ENCODE results near the gene CD69.
"Not testable (repeated sequence)": the region's sequence is repeated elsewhere in the genome, so short reads cannot be mapped to it uniquely, and the experiment has no call there.

Gene CD69

DNA sequence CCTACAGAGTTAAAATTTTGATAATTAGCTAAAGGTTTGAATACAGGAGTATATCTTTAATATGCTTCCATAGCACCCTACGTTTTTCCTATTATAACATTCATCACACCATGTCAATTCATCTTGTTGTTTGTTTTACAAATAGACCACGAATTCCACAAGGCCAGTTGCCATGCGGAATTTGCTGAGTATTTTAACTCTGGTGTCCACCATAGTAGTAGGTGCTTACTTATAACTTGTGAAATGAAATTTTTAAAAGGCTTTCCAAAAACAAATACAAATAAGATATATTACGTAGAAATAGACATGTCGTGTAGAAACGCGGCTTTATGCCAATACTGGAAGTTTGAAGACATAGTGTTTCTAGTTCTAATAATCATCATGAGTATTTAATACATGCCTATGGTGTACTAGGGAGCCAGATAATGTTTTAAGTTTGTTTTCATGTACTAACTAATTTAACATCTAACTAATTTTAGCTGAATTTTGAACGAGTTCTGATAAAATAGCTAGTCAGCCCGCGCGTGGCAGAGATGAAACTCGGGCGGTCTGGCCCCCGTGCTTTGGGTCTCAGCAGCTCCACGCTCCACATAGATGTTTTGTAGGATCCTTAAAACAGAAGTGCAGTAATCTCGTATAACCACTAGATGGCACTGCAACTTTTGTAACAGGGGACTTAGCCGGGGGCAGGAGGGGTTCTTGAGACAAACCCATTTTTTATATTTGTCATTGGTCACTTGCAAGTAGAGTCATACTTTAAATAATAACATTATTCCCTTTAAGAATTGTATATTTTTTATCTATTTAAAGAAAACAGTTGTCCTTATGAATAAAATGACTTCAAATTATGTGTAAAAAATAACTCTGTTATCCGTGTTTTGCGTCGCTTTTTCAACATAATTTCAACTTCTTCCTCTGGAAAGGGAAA, 10.2 kb downstream of the CD69 start:
- FAIRE-seq (no peak), DNase-seq (ENCODE audit: insufficient read length, low spot score) (no peak)
- TF ChIP-seq CTCF (IDR thresholded peaks at IDR 0.05; ENCODE audit: insufficient read depth, missing control alignments): peak; percentile 78

- no peak for DNase-seq (ENCODE audit: insufficient read length, low spot score)
- no peak for TF ChIP-seq CTCF (IDR thresholded peaks at IDR 0.05; ENCODE audit: insufficient read depth, missing control alignments)
- no peak for FAIRE-seq
Observed at GRCh38 chr12:9749640-9750039, 11.1 kb downstream of the CD69 start.

- FAIRE-seq (no peak), DNase-seq (ENCODE audit: insufficient read length, low spot score) (no peak)
- no peak for TF ChIP-seq CTCF (IDR thresholded peaks at IDR 0.05; ENCODE audit: insufficient read depth, missing control alignments)
Observed at GRCh38 chr12:9745199-9745598, 15.5 kb downstream of the CD69 start.

GRCh38 chr12:9742661-9743060, 18.0 kb downstream of the CD69 start:
- FAIRE-seq: no peak
- no peak for DNase-seq (ENCODE audit: insufficient read length, low spot score)
- TF ChIP-seq CTCF (IDR thresholded peaks at IDR 0.05; ENCODE audit: insufficient read depth, missing control alignments): no peak

DNA sequence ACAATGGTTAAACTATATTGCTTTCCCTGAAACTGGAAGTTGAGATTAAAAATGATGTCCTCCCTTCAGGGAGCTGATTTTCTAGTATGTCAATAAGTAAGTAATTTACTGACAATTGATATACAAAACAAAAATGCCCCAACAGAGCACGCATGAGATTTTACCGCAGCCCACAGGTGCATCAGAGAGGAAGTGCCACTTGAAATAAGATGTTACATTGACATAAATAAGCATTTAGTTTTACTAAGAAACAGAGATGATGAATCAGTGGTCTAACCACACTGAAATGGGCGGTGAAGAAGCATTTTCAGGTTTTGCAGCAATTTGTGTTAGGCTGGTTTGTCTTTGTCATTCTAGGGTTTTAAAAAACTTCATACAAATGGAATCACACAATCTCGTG, 19.0 kb downstream of the CD69 start:
- FAIRE-seq: no peak
- TF ChIP-seq CTCF (IDR thresholded peaks at IDR 0.05; ENCODE audit: insufficient read depth, missing control alignments): no peak
- DNase-seq (ENCODE audit: insufficient read length, low spot score): no peak

DNA sequence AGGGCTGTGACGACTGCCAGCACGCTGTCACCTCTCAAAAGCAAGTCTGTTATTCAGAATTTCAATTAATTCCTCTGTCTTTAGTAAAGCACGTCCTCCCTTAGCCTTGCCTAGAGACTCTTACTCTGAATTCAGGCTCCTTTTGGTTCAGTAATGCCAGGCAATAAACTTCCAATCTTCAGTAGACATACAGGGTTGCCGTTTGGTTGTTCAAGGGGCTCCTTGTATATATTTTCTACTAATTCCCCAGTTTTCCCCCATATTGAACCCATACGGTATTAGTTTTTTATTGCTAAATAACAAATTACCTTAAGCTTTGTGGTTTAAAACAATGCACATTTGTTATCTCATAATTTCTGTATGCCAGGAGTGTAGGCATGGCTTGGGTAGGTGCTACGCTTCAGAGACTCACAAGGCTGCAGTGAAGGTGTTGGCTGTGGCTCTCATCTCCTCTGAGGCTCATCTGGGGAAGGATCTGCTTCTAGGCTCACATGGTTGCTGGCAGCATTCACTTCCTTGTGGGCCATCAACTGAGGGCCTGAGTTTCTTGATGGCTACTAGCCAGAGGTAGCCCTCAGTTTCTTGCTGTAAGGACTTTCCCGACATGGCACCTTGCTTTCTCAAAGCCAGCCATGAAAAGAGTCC, 20.5 kb downstream of the CD69 start:
- FAIRE-seq (no peak), DNase-seq (ENCODE audit: insufficient read length, low spot score) (no peak)
- no peak for TF ChIP-seq CTCF (IDR thresholded peaks at IDR 0.05; ENCODE audit: insufficient read depth, missing control alignments)

DNA sequence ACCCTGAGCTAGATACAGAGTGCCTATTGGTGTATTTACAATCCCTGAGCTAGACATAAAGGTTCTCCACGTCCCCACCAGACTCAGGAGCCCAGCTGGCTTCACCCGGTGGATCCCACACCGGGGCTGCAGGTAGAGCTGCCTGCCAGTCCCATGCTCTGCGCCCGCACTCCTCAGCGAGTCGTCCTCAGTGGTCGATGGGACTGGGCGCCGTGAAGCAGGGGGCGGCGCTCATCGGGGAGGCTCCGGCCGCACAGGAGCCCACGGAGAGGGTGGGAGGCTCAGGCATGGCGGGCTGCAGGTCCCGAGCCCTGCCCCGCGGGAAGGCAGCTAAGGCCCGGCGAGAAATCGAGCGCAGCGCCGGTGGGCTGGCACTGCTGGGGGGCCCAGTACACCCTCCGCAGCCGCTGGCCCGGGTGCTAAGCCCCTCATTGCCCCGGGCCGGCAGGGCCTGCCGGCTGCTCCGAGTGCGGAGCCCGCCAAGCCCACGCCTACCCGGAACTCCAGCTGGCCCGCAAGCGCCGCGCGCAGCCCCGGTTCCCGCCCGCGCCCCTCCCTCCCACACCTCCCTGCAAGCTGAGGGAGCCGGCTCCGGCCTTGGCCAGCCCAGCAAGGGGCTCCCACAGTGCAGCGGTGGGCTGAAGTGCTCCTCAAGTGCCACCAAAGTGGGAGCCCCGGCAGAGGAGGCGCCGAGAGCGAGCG, 21.1 kb downstream of the CD69 start:
- DNase-seq (ENCODE audit: insufficient read length, low spot score); FAIRE-seq: not testable (repeated sequence)

GRCh38 chr12:9738905-9739304, 21.8 kb downstream of the CD69 start:
- FAIRE-seq: not testable (repeated sequence)

More at GRCh38 chr12:9738905-9739304, 21.8 kb downstream of the CD69 start:
- DNase-seq (ENCODE audit: insufficient read length, low spot score): not testable (repeated sequence)
